Urinary bladder (tissue), 4 donors: ENCODE data around the gene HYAL3. TPM values are rescaled to one million over a fixed set of nuclear protein-coding genes. Genes with fewer than 3 reads are reported as not detected.

Experiments
- DNase-seq: peaks from one replicate; pipeline ENCODE4 v3.0.0-alpha.2; 2015; ENCODE audit errors: extremely low spot score
- H3K27ac ChIP-seq: one replicate; pipeline ENCODE4 v1.5.1; 2013; ENCODE audit warnings: low read depth, mild to moderate bottlenecking, moderate library complexity
- H3K36me3 ChIP-seq: one replicate; pipeline ENCODE4 v1.6.1; 2013; ENCODE audit warnings: mild to moderate bottlenecking, moderate library complexity; ENCODE audit not compliant: insufficient read depth
- H3K4me1 ChIP-seq: one replicate; pipeline ENCODE4 v1.6.1; 2013; ENCODE audit warnings: mild to moderate bottlenecking, moderate library complexity; ENCODE audit not compliant: insufficient read depth
- H3K4me3 ChIP-seq: one replicate; pipeline ENCODE4 v1.5.1; 2013; ENCODE audit warnings: low read depth, low read length
- WGBS: extraction: QIAGEN DNeasy Blood & Tissue Kit; methylation state at CpG from one replicate; pipeline ENCODE4 v1.1.7; 2013; 5-methylcytosine and 5-hydroxymethylcytosine counted together
- polyA plus RNA-seq: library from polyadenylated mRNA; stranded (reverse); fragments of 200-250 nt; gene quantifications from one replicate; pipeline ENCODE4 v1.2.3, GENCODE V29; 2013
- total RNA-seq: library from RNA; depleted of rRNA; stranded (reverse); fragments of >200 nt; gene quantifications from one replicate; pipeline ENCODE4 v1.2.3, GENCODE V29; 2014
- donor health status: healthy with polysubstance abuse.
- donor health status: healthy.

Gene HYAL3
- total RNA-seq (2.9 TPM), polyA plus RNA-seq (3.0 TPM)

DNA sequence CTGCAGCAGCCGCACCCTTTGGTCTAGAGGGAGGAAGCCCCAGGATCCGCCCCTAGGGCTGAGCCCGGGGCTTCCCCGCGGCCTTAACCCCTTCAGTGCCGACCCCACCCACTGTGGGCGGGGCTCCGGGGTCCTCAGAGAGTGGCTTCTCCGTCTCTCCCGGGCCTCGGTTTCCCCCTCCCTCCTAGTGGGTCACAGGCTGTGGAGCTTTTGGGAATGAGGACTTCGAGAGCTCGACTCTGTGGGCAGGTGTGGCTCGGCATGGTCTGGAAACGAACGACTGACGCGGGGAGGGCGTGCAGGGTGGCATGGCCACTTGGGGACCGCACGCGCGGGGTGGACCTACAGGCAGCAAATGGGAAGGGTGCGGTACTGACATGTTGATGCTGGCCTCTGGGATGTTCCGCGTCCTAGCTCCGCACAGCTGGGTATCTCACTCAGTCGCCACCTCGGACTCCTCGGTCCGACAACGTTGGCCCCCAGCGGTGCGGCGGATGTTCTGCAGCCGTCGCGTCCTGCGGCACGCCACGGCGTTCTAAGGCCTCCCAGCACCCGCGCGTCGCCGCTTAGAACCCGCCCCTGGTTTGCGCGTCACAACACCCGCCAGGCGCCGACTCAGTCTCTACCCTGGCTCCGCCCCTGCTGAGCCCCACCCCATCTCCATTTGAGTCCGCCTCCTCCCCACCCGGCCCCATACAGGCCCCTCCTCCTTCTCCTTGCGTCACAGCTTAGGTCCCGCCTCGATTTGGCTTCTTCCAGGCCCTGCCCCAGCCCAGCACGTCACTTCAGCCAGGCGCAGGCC is at the start of gene HYAL3, which contains the start of gene NAA80:
Gene HYAL3 (minus strand): TSS at position 570 of the 802 bp plus-strand sequence. CDS start 3,803 bp downstream, outside the sequence.
Gene NAA80 (minus strand): TSS at position 570 of the 802 bp plus-strand sequence. CDS start 1,942 bp downstream, outside the sequence.
- peak; percentile 98 for DNase-seq
- H3K4me3 ChIP-seq = peak within 1 kb of the TSS; percentile 52
- H3K27ac ChIP-seq = peak within 1 kb of the TSS; percentile 82
- no peaks in the 10 kb centered on the region for H3K4me1 ChIP-seq
- WGBS = under 1% methylated on average over 61 of the region's 61 CpGs
- H3K36me3 ChIP-seq = no peaks in the 10 kb centered on the region

GRCh38 chr3:50347187-50347813 is 48.1 kb upstream of the HYAL3 start:
- WGBS = 27% methylated on average over 14 of the region's 14 CpGs
- DNase-seq = no peak

DNA sequence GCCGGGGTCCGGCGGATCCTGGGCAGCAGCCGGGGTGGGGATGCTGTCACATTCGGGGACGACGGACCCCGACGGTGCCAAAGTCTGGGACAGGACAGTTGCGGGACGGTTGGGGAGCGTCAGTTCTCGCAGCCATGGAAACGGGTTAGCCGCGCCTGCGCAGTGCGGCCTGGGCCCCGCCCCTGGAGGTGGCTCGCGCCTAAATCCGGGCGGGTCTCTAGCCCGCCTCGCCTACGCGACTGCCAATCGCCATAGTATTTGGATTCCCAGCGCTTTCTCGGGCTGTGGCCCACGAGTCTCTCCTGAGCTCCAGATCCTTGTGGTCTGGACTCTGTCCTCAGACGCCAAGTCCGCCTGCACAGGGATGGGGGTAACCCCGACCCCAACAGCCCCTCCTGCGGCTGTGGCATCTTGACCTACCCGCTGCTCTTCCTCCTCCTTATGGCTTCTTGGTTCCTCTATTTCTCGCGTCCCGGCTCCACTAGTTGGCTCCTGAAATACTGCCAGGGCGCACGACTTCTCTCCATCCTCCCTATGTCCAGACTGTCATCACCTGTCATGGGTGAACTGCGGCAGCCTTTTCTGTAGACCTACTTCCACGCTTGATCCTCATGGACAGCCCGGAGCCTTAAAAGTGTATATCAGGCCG is 46.5 kb upstream of the HYAL3 start, which contains the start of gene ZMYND10:
Gene ZMYND10 (minus strand): TSS at position 147 of the 649 bp plus-strand sequence. CDS start 153 bp downstream, outside the sequence.
- 8% methylated on average over 45 of the region's 45 CpGs for WGBS
- peaks cover 2% of the 10 kb centered on the region for H3K4me1 ChIP-seq
- H3K36me3 ChIP-seq = no peaks in the 10 kb centered on the region
- H3K27ac ChIP-seq = no peak within 1 kb of the TSS
- no peak within 1 kb of the TSS for H3K4me3 ChIP-seq
- DNase-seq = no peak

More at GRCh38 chr3:50347187-50347813, 48.1 kb upstream of the HYAL3 start:
- peaks cover 2% of the 10 kb centered on the region for H3K4me1 ChIP-seq
- H3K27ac ChIP-seq = no peak overlapping the region
- no peak overlapping the region for H3K4me3 ChIP-seq
- no peaks in the 10 kb centered on the region for H3K36me3 ChIP-seq

DNA sequence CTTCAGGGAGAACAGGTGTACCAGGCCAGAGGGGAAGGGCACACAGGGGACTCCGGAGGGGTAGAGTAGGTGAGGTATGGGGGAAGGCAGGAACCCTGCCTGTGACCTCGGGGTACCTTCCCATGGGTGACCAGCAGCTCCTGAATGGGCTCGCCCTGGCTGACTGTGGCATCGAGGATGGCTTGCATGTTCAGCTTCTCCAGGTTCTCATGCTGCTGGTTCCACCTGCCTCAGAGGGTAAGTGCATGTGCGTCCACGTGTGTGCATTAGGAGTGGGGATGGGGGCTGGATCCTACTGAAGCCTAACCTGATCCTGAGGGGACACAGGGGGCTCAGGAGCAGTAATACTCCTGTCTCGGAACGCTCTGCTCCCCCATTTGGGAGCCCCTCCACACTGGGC is 45.8 kb upstream of the HYAL3 start:
- Histone ChIP-seq H3K4me3 (no peak overlapping the region), H3K27ac (no peak overlapping the region), H3K4me1 (peaks cover 2% of the 10 kb centered on the region), H3K36me3 (no peaks in the 10 kb centered on the region)
- WGBS = 67% methylated on average over 8 of the region's 8 CpGs
- DNase-seq = no peak

- Histone ChIP-seq H3K4me1 (no peaks in the 10 kb centered on the region), H3K36me3 (no peaks in the 10 kb centered on the region)
- 83% methylated on average over 13 of the region's 13 CpGs for WGBS
Observed at GRCh38 chr3:50342813-50343633, 43.8 kb upstream of the HYAL3 start.

DNA sequence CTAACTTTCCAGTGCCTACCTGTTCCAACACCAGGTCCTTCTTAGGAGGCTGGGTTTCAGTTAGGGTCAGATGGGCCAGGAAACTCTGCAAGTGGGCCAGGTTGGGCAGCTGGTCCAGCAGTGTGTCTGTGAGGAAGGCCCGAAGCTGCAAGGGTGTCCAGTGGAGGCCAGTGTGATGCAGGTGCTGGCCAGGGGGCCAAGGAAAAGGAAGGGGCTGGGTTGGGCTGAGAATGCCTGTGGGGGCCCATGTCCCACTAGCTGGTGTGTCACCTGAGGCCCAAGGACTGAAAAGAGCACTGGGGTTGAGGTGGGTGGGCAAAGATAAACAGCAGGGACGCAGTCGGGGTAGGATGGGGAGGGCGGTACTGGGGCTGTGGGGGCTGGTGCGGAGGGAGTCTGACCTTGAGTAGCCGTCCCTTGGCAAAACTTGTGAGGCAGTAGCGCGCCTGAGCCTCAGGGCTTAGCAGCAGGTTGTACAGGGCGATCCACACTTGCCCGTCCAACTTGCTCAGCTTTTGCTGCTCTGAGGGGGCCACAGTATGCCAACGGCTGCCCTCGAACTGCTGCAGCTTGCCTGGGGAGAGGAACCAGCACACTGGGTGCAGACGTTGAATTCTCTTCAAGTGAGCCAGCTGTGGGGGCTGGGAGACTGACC is 42.9 kb upstream of the HYAL3 start:
- H3K4me1 ChIP-seq = no peaks in the 10 kb centered on the region
- H3K27ac ChIP-seq = no peak overlapping the region
- 89% methylated on average over 13 of the region's 13 CpGs for WGBS
- H3K36me3 ChIP-seq = no peaks in the 10 kb centered on the region
- DNase-seq = no peak
- no peak overlapping the region for H3K4me3 ChIP-seq

More at GRCh38 chr3:50342813-50343633, 43.8 kb upstream of the HYAL3 start:
- no peak overlapping the region for H3K27ac ChIP-seq
- no peak for DNase-seq
- H3K4me3 ChIP-seq = no peak overlapping the region

DNA sequence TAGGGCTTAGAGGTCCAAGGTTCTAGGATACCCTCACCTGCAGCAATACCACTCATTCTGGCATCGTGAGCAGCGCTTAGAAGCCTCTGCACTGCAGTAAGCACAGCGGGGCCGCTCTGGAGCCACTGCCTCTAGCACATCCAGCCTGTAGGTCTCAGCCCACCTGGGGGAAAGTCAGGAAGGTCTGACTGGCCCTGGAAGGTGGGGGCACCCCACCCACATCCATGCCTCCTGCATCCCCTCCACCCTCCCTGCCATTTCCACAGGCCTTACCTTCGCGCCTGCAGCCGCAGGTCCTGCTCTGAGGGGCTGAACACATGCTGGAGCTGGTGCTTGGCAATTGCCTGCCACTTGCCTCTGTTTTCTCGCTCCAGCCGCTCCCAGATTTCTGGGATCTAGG is 42.3 kb upstream of the HYAL3 start:
- WGBS = 91% methylated on average over 9 of the region's 9 CpGs
- Histone ChIP-seq H3K27ac (no peak overlapping the region), H3K4me3 (peak overlapping the region; percentile 46), H3K36me3 (no peaks in the 10 kb centered on the region), H3K4me1 (no peaks in the 10 kb centered on the region)
- DNase-seq = no peak

DNA sequence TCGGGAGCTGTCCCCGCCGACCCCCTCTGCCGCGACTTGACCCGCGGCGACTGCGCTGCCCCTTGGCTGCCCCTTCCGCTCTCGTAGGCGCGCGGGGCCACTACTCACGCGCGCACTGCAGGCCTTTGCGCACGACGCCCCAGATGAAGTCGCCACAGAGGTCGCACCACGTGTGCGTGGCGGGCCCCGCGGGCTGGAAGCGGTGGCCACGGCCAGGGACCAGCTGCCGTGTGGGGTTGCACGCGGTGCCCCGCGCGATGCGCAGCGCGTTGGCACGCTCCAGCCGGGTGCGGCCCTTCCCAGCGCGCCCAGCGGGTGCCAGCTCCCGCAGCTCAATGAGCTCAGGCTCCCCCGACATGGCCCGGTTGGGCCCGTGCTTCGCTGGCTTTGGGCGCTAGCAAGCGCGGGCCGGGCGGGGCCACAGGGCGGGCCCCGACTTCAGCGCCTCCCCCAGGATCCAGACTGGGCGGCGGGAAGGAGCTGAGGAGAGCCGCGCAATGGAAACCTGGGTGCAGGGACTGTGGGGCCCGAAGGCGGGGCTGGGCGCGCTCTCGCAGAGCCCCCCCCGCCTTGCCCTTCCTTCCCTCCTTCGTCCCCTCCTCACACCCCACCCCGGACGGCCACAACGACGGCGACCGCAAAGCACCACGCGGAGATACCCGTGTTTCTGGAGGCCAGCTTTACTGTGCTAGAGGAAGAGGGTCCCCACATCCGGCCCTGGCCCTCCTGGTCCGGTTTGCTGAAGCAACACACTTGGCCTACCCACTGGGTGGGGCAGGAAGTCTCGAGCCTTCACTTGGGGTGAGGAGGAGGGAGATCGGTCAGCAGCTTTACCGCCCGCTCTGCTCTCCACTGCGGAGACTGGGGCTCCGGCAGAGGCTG is 41.5 kb upstream of the HYAL3 start, which contains the start of gene RASSF1:
Gene RASSF1 (minus strand): TSS at position 389 of the 882 bp plus-strand sequence. CDS start 31 bp downstream, at position 358.
- no peaks in the 10 kb centered on the region for H3K4me1 ChIP-seq
- WGBS = 3% methylated on average over 85 of the region's 85 CpGs
- no peak for DNase-seq
- H3K36me3 ChIP-seq = no peaks in the 10 kb centered on the region
- peak within 1 kb of the TSS; percentile 62 for H3K27ac ChIP-seq
- peak within 1 kb of the TSS; percentile 46 for H3K4me3 ChIP-seq

- Histone ChIP-seq H3K4me3 (peak overlapping the region; percentile 46), H3K27ac (peak overlapping the region; percentile 62), H3K4me1 (no peaks in the 10 kb centered on the region), H3K36me3 (no peaks in the 10 kb centered on the region)
- 15% methylated on average over 9 of the region's 9 CpGs for WGBS
- no peak for DNase-seq
Observed at GRCh38 chr3:50340147-50340447, 40.9 kb upstream of the HYAL3 start.

DNA sequence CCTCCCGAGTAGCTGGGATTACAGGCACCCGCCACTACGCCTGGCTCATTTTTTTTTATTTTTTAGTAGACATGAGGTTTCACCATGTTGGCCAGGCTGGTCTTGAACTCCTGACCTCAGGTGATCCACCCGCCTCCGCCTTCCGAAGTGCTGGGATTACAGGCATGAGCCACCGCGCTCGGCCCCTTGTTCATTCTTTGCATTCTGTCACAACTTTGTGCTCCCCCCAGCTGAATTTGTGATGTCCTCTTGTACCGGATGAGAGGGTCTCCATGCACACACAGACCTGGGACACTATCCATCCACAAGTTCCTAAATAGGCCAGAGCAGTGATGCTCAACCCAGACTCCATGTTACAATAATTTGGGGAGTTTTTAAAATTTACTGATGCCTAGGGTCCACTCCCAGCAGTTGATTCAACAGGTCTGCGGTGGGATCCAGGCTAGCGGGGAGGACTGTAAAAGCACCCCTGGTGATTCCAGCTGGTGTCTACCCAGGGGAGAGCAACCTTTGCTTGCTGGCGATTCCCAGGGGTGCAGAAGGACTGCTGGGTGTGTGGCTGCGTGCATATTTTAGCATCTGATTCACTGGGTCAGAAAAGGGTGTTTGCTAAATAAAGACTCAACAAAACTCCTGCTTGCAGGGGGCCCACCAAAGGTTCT is 40.4 kb upstream of the HYAL3 start:
- Histone ChIP-seq H3K36me3 (no peaks in the 10 kb centered on the region), H3K27ac (peak overlapping the region; percentile 17), H3K4me1 (no peaks in the 10 kb centered on the region), H3K4me3 (peak overlapping the region; percentile 46)
- 76% methylated on average over 14 of the region's 14 CpGs for WGBS
- no peak for DNase-seq

- H3K4me1 ChIP-seq = no peaks in the 10 kb centered on the region
- 63% methylated on average over 5 of the region's 5 CpGs for WGBS
- H3K36me3 ChIP-seq = no peaks in the 10 kb centered on the region
- H3K4me3 ChIP-seq = no peak overlapping the region
- H3K27ac ChIP-seq = no peak overlapping the region
- no peak for DNase-seq
Observed at GRCh38 chr3:50338965-50339364, 39.8 kb upstream of the HYAL3 start.
